Measurements from ENCODE around the gene PRKG1.
"Not testable (repeated sequence)": the region's sequence is repeated elsewhere in the genome, so short reads cannot be mapped to it uniquely, and the experiment has no call there.

The PRKG1 gene

DNA sequence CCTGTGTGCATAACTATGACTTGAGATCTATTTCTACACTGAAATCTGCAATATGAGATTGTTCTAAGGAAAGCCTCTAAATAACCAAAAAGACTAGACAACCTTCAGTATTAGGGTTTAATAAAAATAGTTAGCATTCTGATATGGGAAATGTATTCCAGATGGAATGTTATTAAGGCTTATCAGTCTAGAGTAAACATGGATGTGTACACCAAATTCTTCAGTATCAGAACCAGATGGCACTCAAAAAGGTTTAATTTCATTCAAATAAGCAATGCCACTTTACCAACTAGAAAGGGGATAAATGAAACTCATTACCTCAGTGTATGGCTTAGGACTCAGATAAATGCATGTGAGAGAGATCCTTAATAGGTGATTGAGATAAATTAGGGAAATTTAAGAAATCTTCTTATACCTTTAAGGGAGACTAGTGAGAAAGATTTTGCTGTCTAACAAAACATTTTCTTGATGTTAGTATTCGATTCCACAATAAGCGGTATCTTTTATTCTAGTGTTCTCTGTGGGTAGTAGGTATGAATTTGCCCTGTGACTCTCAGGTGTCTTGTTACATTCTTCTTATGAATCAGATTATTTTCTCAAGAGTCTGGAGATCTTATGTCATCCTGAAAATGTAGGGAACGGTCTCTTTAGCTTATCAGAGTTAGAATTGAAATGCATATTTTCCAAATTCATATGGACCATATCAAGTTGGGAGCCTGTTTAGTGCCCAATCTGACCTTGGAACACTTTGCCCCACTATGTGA is 159.2 kb downstream of the PRKG1 start:
- DNase-seq, result no peak

DNA sequence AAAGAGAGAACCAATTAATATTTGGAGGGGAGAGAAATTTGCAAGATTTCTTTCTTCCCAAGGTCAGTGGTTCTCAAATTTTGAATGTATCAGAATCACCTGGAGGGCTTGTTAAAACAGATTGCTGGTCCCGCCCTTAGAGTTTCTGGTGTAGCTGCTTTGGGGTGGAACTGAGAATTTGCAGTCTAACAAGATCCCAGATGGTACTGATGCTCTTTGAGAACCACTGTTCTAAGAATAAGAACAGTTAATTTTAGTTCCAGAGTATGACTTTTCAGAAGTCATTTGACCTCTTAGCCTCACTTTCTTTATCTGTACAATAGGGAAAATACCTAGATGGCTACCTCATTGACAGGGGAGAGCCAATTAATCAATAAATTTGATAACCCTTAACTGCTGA is 161.6 kb downstream of the PRKG1 start:
- no peak for DNase-seq

DNA sequence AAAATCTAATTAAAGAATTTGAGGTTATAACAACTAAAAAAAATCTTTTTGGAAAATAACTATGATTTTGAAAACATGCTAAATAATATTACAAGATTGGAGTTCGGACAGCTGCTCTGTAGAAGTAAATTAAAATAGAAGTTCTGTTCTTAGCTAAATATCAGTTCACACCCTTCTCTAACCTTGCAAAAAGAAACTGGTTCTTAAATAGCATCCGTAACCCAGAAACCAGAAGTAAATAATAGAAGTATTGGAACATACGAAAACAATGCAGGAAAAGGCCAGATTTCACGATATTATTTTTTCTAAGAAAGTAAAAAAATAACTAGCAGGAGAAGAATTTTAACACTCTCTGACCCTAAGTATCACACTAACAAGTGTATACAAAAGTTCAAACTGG is 164.7 kb downstream of the PRKG1 start:
- DNase-seq, result no peak

DNA sequence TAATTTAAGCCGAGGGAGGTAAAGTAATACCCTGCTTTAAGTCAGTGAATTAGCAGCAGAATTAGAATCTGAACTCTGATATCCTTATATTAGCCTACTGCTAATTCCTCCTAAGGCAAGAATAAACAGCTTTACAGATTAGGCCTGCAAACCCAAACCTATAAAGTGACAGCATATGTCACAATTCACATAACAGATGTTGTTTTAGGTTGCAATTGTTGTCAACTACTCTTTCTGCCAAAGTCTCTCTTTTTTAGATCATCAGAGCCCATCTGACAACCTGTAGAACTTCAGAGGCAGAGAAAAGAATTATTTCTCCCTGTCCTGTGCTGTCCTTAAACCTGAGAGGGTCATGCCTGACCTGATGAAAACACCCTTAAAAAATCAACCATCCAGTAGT is 167.2 kb downstream of the PRKG1 start:
- no peak for DNase-seq

- no peak for DNase-seq
These were observed 168.1 kb downstream of the PRKG1 start for GRCh38 chr10:51242393-51242792.

DNA sequence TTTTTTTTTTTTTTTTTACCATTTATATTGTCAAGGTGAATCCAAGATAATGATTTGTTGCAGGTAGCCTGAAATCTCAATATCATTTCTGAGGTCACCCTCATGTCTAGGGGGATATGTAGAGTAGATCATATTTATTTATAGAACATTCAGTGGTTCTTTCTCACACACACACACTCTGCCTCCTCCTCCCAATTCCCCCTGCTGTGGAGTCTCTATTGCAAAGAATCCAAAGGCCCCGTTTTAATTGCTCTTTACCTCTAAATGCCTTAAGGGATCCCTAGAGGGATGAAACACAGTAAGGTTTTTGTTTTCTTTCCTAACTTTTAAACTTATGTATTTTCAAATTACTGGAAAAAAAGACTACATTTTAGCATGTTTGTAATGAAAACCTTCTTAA is 170.0 kb downstream of the PRKG1 start:
- no peak for DNase-seq

- DNase-seq, result no peak
These were observed 170.6 kb downstream of the PRKG1 start for GRCh38 chr10:51244748-51245490.

DNA sequence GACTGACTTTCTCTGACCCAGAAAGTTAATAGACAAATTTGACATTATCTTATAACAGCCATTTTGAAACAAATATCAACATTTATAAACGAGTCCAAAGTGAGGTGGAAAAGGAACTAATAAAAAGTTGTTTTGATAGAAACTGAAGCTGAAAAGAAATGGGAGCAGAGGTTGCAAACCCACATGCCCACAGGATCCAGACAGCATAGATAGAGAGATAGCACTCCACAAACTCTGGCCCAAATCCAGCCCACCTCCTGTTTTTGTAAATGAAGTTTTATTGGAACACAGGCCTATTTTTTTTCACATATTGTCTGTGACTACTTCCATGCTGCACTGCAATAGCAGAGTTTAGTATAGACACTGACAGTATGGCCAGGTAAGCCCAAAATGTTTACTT is 171.9 kb downstream of the PRKG1 start:
- DNase-seq, result no peak

DNA sequence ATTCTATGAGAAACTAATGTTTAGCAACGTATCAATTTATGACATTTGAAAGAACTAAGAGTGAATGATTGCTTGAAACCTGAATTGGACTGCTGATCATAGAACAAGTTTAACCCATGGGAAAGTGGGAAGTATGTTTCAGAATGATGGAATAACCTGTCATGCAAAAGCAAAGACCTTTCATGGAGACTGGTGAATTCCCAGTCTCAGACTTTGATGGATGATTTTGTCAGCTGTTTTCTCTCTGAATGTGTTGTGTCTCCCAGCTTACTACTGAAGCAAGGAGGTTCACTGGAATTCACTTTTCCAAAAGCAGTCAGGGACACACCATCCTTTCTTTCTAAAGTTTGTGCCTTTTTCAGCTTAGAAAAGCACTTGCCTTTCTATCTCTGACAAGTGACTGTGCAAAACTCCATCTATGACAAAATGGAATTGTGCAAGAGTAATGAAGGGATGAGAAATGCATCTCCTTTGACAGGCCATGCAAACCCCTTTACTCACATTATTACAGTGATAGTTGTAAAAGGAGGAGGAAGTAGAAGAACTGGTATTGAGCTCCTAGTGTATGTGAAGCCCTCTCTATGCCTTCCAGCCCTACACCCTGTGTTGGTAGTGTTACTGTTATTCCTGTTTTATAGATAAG is 176.1 kb downstream of the PRKG1 start:
- no peak for DNase-seq

- no peak for DNase-seq
These were observed 176.8 kb downstream of the PRKG1 start for GRCh38 chr10:51251110-51251509.

GRCh38 chr10:51255381-51255780 is 181.1 kb downstream of the PRKG1 start:
- DNase-seq, result no peak

DNA sequence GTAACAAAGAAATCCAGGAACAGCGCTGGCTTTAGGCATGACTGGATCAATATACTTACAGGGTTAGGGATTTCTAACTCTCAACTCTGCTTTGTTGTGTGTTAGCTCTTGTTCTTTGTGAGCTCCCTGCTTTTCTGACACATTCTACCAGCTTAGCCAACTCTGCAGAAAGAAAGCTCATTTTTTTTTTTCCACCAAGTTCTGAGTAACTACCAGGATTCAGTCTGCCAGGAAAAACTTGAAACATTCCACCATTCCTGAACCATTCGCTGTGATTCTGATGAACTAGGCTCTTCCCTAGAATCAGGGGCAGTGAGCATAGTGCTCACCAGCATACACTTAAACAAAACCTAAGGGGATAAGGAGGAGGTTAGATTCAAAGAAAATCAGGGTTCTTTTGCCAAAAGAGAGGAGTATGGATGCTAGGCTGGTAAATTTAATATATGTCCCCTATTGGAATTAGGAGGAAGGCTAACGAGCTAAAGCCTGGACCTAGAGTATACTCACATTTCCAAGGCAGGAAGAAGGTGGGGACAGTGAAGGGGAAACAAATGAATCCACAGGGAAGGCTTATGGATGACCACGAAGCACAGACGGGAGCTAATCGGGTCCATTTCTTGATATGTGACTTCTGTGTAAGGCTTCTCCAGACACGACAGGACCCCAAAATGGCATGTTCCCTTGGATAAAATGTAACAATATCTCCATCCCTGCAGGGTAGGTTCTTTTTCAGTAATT is 183.4 kb downstream of the PRKG1 start:
- no peak for DNase-seq

DNA sequence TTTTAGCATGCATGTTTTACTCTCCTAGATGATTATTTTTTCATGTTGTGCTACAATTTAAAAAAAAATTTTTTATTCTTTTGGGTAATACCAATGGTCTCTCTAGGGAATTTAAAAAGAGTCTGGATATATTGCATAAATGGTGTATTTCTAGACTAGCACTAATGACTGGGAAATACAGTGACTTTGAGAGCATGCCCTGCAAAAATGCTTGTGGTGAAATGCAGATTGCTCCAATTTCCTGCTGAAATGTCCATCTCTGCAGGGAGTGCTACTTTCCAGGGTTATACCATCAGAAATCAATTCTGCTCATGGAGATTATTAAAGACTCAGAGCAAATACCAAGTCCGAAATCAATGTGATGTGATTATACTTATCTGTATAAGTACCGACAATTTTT is 186.1 kb downstream of the PRKG1 start:
- no peak for DNase-seq

GRCh38 chr10:51266496-51266895 is 192.2 kb downstream of the PRKG1 start:
- no peak for DNase-seq

- not testable (repeated sequence) for DNase-seq
These were observed 193.8 kb downstream of the PRKG1 start for GRCh38 chr10:51267980-51268570.

GRCh38 chr10:51269821-51270220 is 195.5 kb downstream of the PRKG1 start:
- no peak for DNase-seq

- no peak for DNase-seq
These were observed 196.7 kb downstream of the PRKG1 start for GRCh38 chr10:51270936-51271530.

- not testable (repeated sequence) for DNase-seq
These were observed 197.8 kb downstream of the PRKG1 start for GRCh38 chr10:51272099-51272498.

GRCh38 chr10:51272555-51272954 is 198.3 kb downstream of the PRKG1 start:
- DNase-seq, result no peak

- DNase-seq, result no peak
These were observed 199.3 kb downstream of the PRKG1 start for GRCh38 chr10:51273574-51273973.

- not testable (repeated sequence) for DNase-seq
These were observed 201.8 kb downstream of the PRKG1 start for GRCh38 chr10:51276097-51276496.

DNA sequence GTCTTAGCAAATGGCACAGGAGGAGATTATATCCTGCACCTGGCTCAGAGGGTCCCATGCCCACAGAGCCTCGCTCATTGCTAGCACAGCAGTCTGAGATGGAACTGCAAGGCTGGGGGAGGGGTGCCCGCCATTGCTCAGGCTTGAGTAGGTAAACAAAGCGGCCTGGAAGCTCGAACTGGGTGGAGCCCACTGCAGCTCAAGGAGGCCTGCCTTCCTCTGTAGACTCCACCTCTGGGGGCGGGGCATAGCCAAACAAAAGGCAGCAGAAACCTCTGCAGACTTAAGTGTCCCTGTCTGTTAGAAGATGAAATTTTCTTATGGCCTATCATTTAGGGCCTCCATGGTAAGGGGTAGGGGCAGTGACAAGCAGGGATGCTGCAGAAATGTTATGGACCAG is 207.1 kb downstream of the PRKG1 start:
- DNase-seq, result not testable (repeated sequence)
